ENCODE results near the gene TMEM9.

- no peak for TF ChIP-seq POLR2AphosphoS5 (IDR thresholded peaks at IDR 0.05; ENCODE audit: low read depth, low read length)
- no peak for TF ChIP-seq POLR2A (IDR thresholded peaks at IDR 0.05; ENCODE audit: low read depth, low read length)
- TF ChIP-seq TAF1 (IDR thresholded peaks at IDR 0.05; ENCODE audit: low read depth, low read length) = no peak
- no peak for TF ChIP-seq SPI1 (IDR thresholded peaks at IDR 0.05; ENCODE audit: low read depth, low read length)
- no peak for TF ChIP-seq PAX5 (IDR thresholded peaks at IDR 0.05; ENCODE audit: insufficient read depth, low read length, severe bottlenecking)
- no peak for TF ChIP-seq POU2F2 (IDR thresholded peaks at IDR 0.05; ENCODE audit: low read depth, low read length)
Measured at GRCh38 chr1:201091256-201091655, 63.0 kb downstream of the TMEM9 start.
